Thymus (tissue), 14 donors: ENCODE results near the gene MAT1A. TPM values are rescaled to one million over a fixed set of nuclear protein-coding genes. Genes with fewer than 3 reads are reported as not detected.

Experiments
- DNase-seq, 9 donors: peaks; one replicate each; pipeline ENCODE4 v3.0.0-alpha.2; 2013; ENCODE audit warnings: low spot score in 9 of 9, low read depth in 6 of 9, missing footprints in 1 of 9
- H3K27ac ChIP-seq, 2 donors: one replicate each; pipeline ENCODE4 v1.5.1; 2013; ENCODE audit warnings: control low read depth in 1 of 2, low read depth in 1 of 2, low read length in 1 of 2, mild to moderate bottlenecking in 1 of 2, moderate library complexity in 1 of 2
- H3K27me3 ChIP-seq, 2 donors: one replicate each; pipeline ENCODE4 v1.5.1; 2013; ENCODE audit warnings: low read length in 1 of 2; ENCODE audit not compliant: control insufficient read depth in 2 of 2, insufficient read depth in 1 of 2
- H3K36me3 ChIP-seq, 2 donors: one replicate each; pipeline ENCODE4 v1.5.1; 2013; ENCODE audit warnings: low read length in 1 of 2, mild to moderate bottlenecking in 1 of 2, moderate library complexity in 1 of 2; ENCODE audit not compliant: control insufficient read depth in 2 of 2, insufficient read depth in 2 of 2
- H3K4me1 ChIP-seq, 2 donors: one replicate each; pipeline ENCODE4 v1.5.1; 2013; ENCODE audit warnings: low read length in 2 of 2; ENCODE audit not compliant: control insufficient read depth in 2 of 2, insufficient read depth in 2 of 2
- H3K4me3 ChIP-seq, 2 donors: one replicate each; pipeline ENCODE4 v1.5.1; 2013; ENCODE audit warnings: low read length in 2 of 2, control low read depth in 1 of 2, mild to moderate bottlenecking in 1 of 2
- H3K9me3 ChIP-seq, 2 donors: one replicate each; pipeline ENCODE4 v1.5.1; 2013; ENCODE audit warnings: low read length in 1 of 2, mild to moderate bottlenecking in 1 of 2; ENCODE audit not compliant: control insufficient read depth in 2 of 2, insufficient read depth in 1 of 2
- WGBS: extraction: QIAGEN DNeasy Blood & Tissue Kit; methylation state at CpG from one replicate; pipeline ENCODE4 v1.1.7; 2013; 5-methylcytosine and 5-hydroxymethylcytosine counted together
- long read RNA-seq, 10 donors: transcript quantifications; one replicate each; lab custom pipeline, GENCODE V29; 2026
- polyA plus RNA-seq: library from polyadenylated mRNA; stranded (reverse); fragments of 200-250 nt; gene quantifications from one replicate; pipeline ENCODE4 v1.2.3, GENCODE V29; 2013
- total RNA-seq: library from RNA; stranded (reverse); fragments of 120-200 nt; gene quantifications from one replicate; pipeline ENCODE4 v1.2.4, GENCODE V29; 2013
- donor health status: healthy.

The MAT1A gene
- total RNA-seq (0.38 TPM), polyA plus RNA-seq (0.46 TPM)
- long read RNA-seq, donor 1 = 0 reads
- long read RNA-seq, donor 2 = 0 reads
- long read RNA-seq, donor 3 = 0 reads
- long read RNA-seq, donor 4 = 0 reads
- long read RNA-seq, donor 5, partial matches to known transcripts = 0 of 1 reads
- long read RNA-seq, donor 5, other reads (novel, unspliced or antisense) = 0 of 1 reads
- long read RNA-seq, donor 6 = 0 reads
- long read RNA-seq, donor 7, partial matches to known transcripts = 0 of 1 reads
- long read RNA-seq, donor 7, other reads (novel, unspliced or antisense) = 0 of 1 reads
- long read RNA-seq, donor 8 = 0 reads
- long read RNA-seq, donor 9 = 0 reads
- long read RNA-seq, donor 10 = 0 reads

- Histone ChIP-seq H3K4me3 (no peak within 1 kb of the TSS), H3K4me1 (peaks cover 0 to 9% of the 10 kb centered on the region in 2 donors), H3K9me3 (no peaks in the 10 kb centered on the region), H3K27me3 (no peaks in the 10 kb centered on the region), H3K36me3 (no peaks in the 10 kb centered on the region), H3K27ac (peak within 1 kb of the TSS in 1 of 2 donors; percentile 58)
- 43% methylated on average over 9 of the region's 9 CpGs for WGBS
- DNase-seq = peak in 4 of 9 donors; percentile 7 to 42 (median 10)
These were observed at the start of gene MAT1A for GRCh38 chr10:80289451-80290287. Gene MAT1A, minus strand, starts transcription at chr10:80289658. Its CDS starts 235 bp downstream, at chr10:80289423.

GRCh38 chr10:80333983-80334382, 44.5 kb upstream of the MAT1A start:
- DNase-seq = no peak
- H3K4me3 ChIP-seq = no peak overlapping the region
- no peaks in the 10 kb centered on the region for H3K36me3 ChIP-seq
- H3K4me1 ChIP-seq = no peaks in the 10 kb centered on the region
- H3K9me3 ChIP-seq = no peaks in the 10 kb centered on the region
- no peaks in the 10 kb centered on the region for H3K27me3 ChIP-seq
- H3K27ac ChIP-seq = no peak overlapping the region
- WGBS = 100% methylated on average over 1 of the region's 1 CpG

DNA sequence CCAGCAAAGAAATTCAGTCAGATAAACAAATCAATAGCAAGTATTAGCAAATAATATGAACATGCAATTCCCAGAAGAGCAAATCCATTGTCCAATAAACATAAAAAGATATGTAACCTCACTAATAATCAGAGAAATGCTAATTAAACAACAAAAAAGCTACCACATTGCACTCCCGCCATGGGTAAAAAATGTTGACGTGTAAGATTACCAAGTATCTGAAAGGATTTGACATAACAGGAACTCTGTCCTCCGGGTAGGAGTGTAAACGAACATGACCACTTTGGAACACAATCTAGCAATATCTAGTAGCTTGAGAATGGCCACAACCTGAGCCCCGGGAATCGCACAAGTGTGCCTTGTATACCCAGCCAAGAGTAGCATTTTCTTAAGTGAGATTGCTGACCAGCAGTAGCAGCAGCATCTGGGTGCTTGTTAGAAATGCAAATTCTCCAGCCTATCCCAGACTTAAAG, 35.5 kb upstream of the MAT1A start:
- H3K4me3 ChIP-seq = no peak overlapping the region
- no peak for DNase-seq
- 94% methylated on average over 6 of the region's 6 CpGs for WGBS
- no peak overlapping the region for H3K27ac ChIP-seq
- peaks cover 6 to 12% of the 10 kb centered on the region in 2 donors for H3K4me1 ChIP-seq
- no peaks in the 10 kb centered on the region for H3K27me3 ChIP-seq
- no peaks in the 10 kb centered on the region for H3K9me3 ChIP-seq
- no peaks in the 10 kb centered on the region for H3K36me3 ChIP-seq

DNA sequence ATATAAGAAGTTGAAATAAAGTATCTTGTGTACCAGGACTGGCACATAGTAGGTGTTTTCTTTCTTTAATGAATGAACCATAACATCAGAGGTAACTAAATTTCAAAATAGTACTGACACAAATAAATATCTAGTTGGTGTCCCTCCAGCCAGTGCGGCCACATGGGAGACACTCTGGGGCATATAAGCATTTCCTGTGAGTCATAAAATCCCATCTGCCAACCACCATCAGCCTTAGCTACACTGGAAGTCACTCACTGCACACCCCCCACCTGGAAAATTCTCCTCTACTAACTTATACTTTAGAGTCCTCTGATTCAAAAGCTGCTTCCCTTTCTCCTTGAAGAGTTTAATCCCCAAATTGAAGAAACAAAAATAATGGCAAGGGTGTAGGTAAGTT, 34.6 kb upstream of the MAT1A start:
- Histone ChIP-seq H3K27me3 (no peaks in the 10 kb centered on the region), H3K4me3 (no peak overlapping the region), H3K9me3 (no peaks in the 10 kb centered on the region), H3K27ac (no peak overlapping the region), H3K36me3 (no peaks in the 10 kb centered on the region), H3K4me1 (peaks cover 6 to 12% of the 10 kb centered on the region in 2 donors)
- 89% methylated on average over 1 of the region's 1 CpG for WGBS
- DNase-seq = no peak

GRCh38 chr10:80323311-80323710, 33.9 kb upstream of the MAT1A start:
- WGBS = 87% methylated on average over 3 of the region's 3 CpGs
- no peaks in the 10 kb centered on the region for H3K36me3 ChIP-seq
- H3K27me3 ChIP-seq = no peaks in the 10 kb centered on the region
- peak overlapping the region in 1 of 2 donors; percentile 28 for H3K27ac ChIP-seq
- H3K9me3 ChIP-seq = no peaks in the 10 kb centered on the region
- peaks cover 6 to 12% of the 10 kb centered on the region in 2 donors for H3K4me1 ChIP-seq
- peak in 3 of 9 donors; percentile 9 to 17 (median 15) for DNase-seq
- H3K4me3 ChIP-seq = no peak overlapping the region

- Histone ChIP-seq H3K9me3 (no peaks in the 10 kb centered on the region), H3K4me1 (peaks cover 6 to 12% of the 10 kb centered on the region in 2 donors), H3K36me3 (no peaks in the 10 kb centered on the region), H3K4me3 (no peak overlapping the region), H3K27me3 (no peaks in the 10 kb centered on the region), H3K27ac (peak overlapping the region in 1 of 2 donors; percentile 28)
- WGBS = 75% methylated on average over 1 of the region's 1 CpG
- peak; percentile 8 to 78 (median 27) for DNase-seq
These were observed 33.3 kb upstream of the MAT1A start for GRCh38 chr10:80322711-80323110.

DNA sequence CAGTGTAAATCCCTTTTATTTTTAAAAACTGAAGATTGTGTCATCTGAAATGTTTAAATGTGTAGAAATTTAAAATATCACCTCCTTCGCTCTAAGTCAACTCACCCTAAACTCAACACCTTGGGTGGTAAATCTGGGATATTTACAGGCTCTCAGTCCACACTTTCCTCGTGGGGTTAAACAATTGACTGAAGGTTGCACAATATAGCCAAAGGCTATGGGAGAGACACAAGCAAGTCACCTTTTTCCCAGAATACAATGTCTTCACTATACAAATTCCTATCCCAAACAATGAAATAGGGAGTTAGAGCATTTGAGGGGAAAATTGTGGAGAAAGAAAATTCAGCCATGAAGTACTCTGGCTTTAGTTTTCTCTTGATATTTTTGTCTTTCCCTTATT, 32.7 kb upstream of the MAT1A start:
- Histone ChIP-seq H3K4me1 (peaks cover 6 to 12% of the 10 kb centered on the region in 2 donors), H3K27ac (no peak overlapping the region), H3K4me3 (no peak overlapping the region), H3K9me3 (no peaks in the 10 kb centered on the region), H3K27me3 (no peaks in the 10 kb centered on the region), H3K36me3 (no peaks in the 10 kb centered on the region)
- DNase-seq = no peak
- WGBS = 98% methylated on average over 2 of the region's 2 CpGs

DNA sequence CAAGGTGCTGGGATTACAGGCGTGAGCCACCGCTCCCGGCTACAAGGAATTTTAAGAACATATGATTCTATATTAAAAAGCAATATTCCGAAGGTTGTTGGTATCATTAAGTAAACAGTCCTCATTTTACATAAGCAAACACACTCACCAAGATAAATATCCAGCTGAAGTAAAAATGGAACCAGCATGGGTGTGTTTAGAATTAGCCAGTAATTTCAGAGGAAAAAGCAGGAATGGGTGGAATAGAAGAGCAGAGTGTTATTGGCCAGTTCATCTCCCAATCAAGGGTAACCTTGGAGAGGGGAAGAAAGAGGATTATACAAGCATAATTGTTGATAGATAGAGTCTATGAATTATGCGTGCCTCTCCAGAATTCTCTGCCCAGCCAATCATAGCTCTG, 31.7 kb upstream of the MAT1A start:
- Histone ChIP-seq H3K27me3 (no peaks in the 10 kb centered on the region), H3K4me1 (peaks cover 6 to 12% of the 10 kb centered on the region in 2 donors), H3K27ac (no peak overlapping the region), H3K4me3 (no peak overlapping the region), H3K36me3 (no peaks in the 10 kb centered on the region), H3K9me3 (no peaks in the 10 kb centered on the region)
- WGBS = 96% methylated on average over 5 of the region's 5 CpGs
- DNase-seq = no peak

DNA sequence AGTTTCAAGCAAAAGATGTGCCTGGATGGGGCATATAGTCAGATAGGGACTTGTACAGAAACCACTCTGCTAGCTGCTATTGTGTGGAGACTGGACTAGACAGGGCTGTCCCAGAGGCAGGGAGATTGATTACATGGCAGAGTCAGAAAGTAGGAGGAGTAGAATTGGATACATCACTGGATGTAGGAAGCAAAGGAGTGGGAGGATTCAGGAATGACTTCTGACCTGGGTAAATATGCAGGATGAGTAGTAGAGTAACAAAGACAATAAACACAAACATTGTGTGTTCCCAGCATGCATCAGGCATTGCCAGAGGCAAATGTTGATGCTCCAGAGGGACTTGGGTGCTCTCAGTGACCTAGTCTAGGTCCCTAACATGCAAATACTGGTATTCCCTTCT, 30.9 kb upstream of the MAT1A start:
- H3K4me1 ChIP-seq = peaks cover 6 to 12% of the 10 kb centered on the region in 2 donors
- DNase-seq = no peak

More for the DNA sequence above, 30.9 kb upstream of the MAT1A start:
- H3K27ac ChIP-seq = no peak overlapping the region
- H3K9me3 ChIP-seq = peaks cover 0 to 3% of the 10 kb centered on the region in 2 donors
- no peaks in the 10 kb centered on the region for H3K27me3 ChIP-seq
- no peaks in the 10 kb centered on the region for H3K36me3 ChIP-seq
- H3K4me3 ChIP-seq = no peak overlapping the region
